Measurements from ENCODE around the gene CD180. TPM values are rescaled to one million over a fixed set of nuclear protein-coding genes. Genes with fewer than 3 reads are reported as not detected.

CD180 gene
- total and polyA plus RNA-seq, 8 donors, result under 0.01 to 2.6 (median 0.37) TPM; not detected in 1

GRCh38 chr5:67195406-67196275 is 958 bp downstream of the CD180 start:
- no peak for TF ChIP-seq CTCF (IDR thresholded peaks at IDR 0.05)
- TF ChIP-seq EP300 (IDR thresholded peaks at IDR 0.05), result no peak
- TF ChIP-seq POLR2AphosphoS5 (IDR thresholded peaks at IDR 0.05), result no peak
- no peak for TF ChIP-seq POLR2A (IDR thresholded peaks at IDR 0.05)
- H3K9me3 ChIP-seq, result no peaks in the 10 kb centered on the region
- H3K36me3 ChIP-seq, result no peaks in the 10 kb centered on the region
- peaks cover 0 to 12% (median 7%) of the 10 kb centered on the region in 4 donors for H3K4me1 ChIP-seq
- peak overlapping the region in 1 of 4 donors; percentile 22 for H3K4me3 ChIP-seq
- no peaks in the 10 kb centered on the region for H3K27me3 ChIP-seq
- H3K27ac ChIP-seq, result peak overlapping the region in 1 of 5 donors; percentile 5
- 86 to 96% (median 91%) methylated on average over 7 of the region's 7 CpGs for WGBS, 5 donors
- DNase-seq, result no peak
- intact Hi-C loops (cut with DNase I; ENCODE audit: low total_unique reads), result no loop called here

- WGBS, 5 donors, result 88 to 99% (median 91%) methylated on average over 3 of the region's 3 CpGs
- no peak for DNase-seq
- Histone ChIP-seq H3K27me3 (no peaks in the 10 kb centered on the region), H3K9me3 (no peaks in the 10 kb centered on the region), H3K36me3 (no peaks in the 10 kb centered on the region), H3K27ac (peak overlapping the region in 2 of 5 donors; percentile 36 to 54), H3K4me1 (peaks cover 0 to 12% (median 7%) of the 10 kb centered on the region in 4 donors), H3K4me3 (peak overlapping the region in 1 of 4 donors; percentile 22)
- intact Hi-C loops (cut with DNase I; ENCODE audit: low total_unique reads), result no loop called here
- TF ChIP-seq POLR2AphosphoS5 (IDR thresholded peaks at IDR 0.05) (no peak), CTCF (IDR thresholded peaks at IDR 0.05) (no peak), POLR2A (IDR thresholded peaks at IDR 0.05) (no peak), EP300 (IDR thresholded peaks at IDR 0.05) (no peak)
Observed at GRCh38 chr5:67194166-67194565, 2.4 kb downstream of the CD180 start.

GRCh38 chr5:67193439-67193807 is 3.2 kb downstream of the CD180 start:
- H3K27me3 ChIP-seq, result no peaks in the 10 kb centered on the region
- 38 to 44% (median 43%) methylated on average over 2 of the region's 2 CpGs for WGBS, 5 donors
- TF ChIP-seq POLR2A (IDR thresholded peaks at IDR 0.05), result no peak
- TF ChIP-seq EP300 (IDR thresholded peaks at IDR 0.05), result no peak
- TF ChIP-seq POLR2AphosphoS5 (IDR thresholded peaks at IDR 0.05), result no peak
- no peak for TF ChIP-seq CTCF (IDR thresholded peaks at IDR 0.05)
- no peaks in the 10 kb centered on the region for H3K36me3 ChIP-seq
- intact Hi-C loops (cut with DNase I; ENCODE audit: low total_unique reads), result no loop called here
- H3K9me3 ChIP-seq, result no peaks in the 10 kb centered on the region
- H3K27ac ChIP-seq, result peak overlapping the region in 2 of 5 donors; percentile 36 to 54
- peaks cover 0 to 12% (median 7%) of the 10 kb centered on the region in 4 donors for H3K4me1 ChIP-seq
- peak overlapping the region in 1 of 4 donors; percentile 15 for H3K4me3 ChIP-seq
- DNase-seq, result peak in 1 of 2 donors; percentile 32

- Histone ChIP-seq H3K27ac (peak overlapping the region in 2 of 5 donors; percentile 36 to 54), H3K27me3 (no peaks in the 10 kb centered on the region), H3K4me1 (peaks cover 0 to 14% (median 8%) of the 10 kb centered on the region in 4 donors), H3K4me3 (peak overlapping the region in 1 of 4 donors; percentile 15), H3K9me3 (no peaks in the 10 kb centered on the region), H3K36me3 (no peaks in the 10 kb centered on the region)
- TF ChIP-seq POLR2AphosphoS5 (IDR thresholded peaks at IDR 0.05) (no peak), POLR2A (IDR thresholded peaks at IDR 0.05) (no peak), CTCF (IDR thresholded peaks at IDR 0.05) (no peak)
- 49 to 70% (median 62%) methylated on average over 9 of the region's 9 CpGs for WGBS, 5 donors
- intact Hi-C loops (cut with DNase I; ENCODE audit: low total_unique reads), result no loop called here
- DNase-seq, result no peak
Observed at GRCh38 chr5:67192719-67193438, 3.7 kb downstream of the CD180 start.

All from stomach (tissue), 9 donors.